Caco-2 (cell line): Measurements from ENCODE around the gene FAP. TPM values are rescaled to one million over a fixed set of nuclear protein-coding genes. Genes with fewer than 3 reads are reported as not detected.

ENCODE experiments used
- BruUV-seq: library from RNA; stranded (reverse); fragments of 400-500 nt; replicated peaks from 2 replicates; lab custom pipeline; 2021; lab: Mats Ljungman, UMichigan
- CTCF ChIA-PET: fragments of 300-600 bp; sonication (Branson Sonifier 250); formaldehyde crosslinking; loops from one replicate; lab custom pipeline; 2022; ENCODE audit warnings: antibody characterized with exemption; lab: Charles Lee
- POLR2A ChIA-PET: fragments of 300-600 bp; sonication (Branson Sonifier 250); formaldehyde crosslinking; loops from one replicate; lab custom pipeline; 2022; ENCODE audit warnings: antibody characterized with exemption; lab: Charles Lee
- DNase-seq, 2 experiments: peaks; one replicate each; pipeline versions ENCODE4 v3.0.0 to v3.0.0-alpha.2; 2020 to 2022
- H3K27me3 ChIP-seq: replicated peaks from 2 replicates; pipeline ENCODE4 v1.6.0; 2011; ENCODE audit warnings: low read length; ENCODE audit not compliant: control insufficient read depth, insufficient read depth
- H3K36me3 ChIP-seq: 2 replicates; pipeline ENCODE4 v1.5.1; 2011; ENCODE audit warnings: low read length; ENCODE audit not compliant: control insufficient read depth, insufficient read depth
- H3K4me1 ChIP-seq: fragments of 250-450 bp; sonication (Bioruptor Pico); 2 replicates; pipeline ENCODE4 v1.5.1; 2020; ENCODE audit warnings: mild to moderate bottlenecking
- H3K4me3 ChIP-seq: 2 replicates; pipeline ENCODE4 v1.5.1; 2011; ENCODE audit warnings: low read depth, mild to moderate bottlenecking, control low read depth, low read length
- H3K9me3 ChIP-seq: fragments of 250-450 bp; sonication (Bioruptor Pico); 2 replicates; pipeline ENCODE4 v1.5.1; 2020; ENCODE audit warnings: mild to moderate bottlenecking, moderate library complexity
- H3K27ac Mint-ChIP-seq: one replicate; pipeline ENCODE4 v1.8.0; 2022; ENCODE audit warnings: mixed read lengths; ENCODE audit not compliant: unreplicated experiment
- H3K27me3 Mint-ChIP-seq: one replicate; pipeline ENCODE4 v1.8.0; 2022; ENCODE audit warnings: mixed read lengths; ENCODE audit not compliant: insufficient read depth, unreplicated experiment
- H3K36me3 Mint-ChIP-seq: one replicate; pipeline ENCODE4 v1.8.0; 2022; ENCODE audit warnings: mild to moderate bottlenecking, mixed read lengths; ENCODE audit not compliant: insufficient read depth, unreplicated experiment
- H3K4me1 Mint-ChIP-seq: one replicate; pipeline ENCODE4 v1.8.0; 2022; ENCODE audit warnings: low read depth, mixed read lengths; ENCODE audit not compliant: unreplicated experiment
- H3K4me3 Mint-ChIP-seq: one replicate; pipeline ENCODE4 v1.8.0; 2022; ENCODE audit warnings: mild to moderate bottlenecking, moderate library complexity, mixed read lengths; ENCODE audit not compliant: unreplicated experiment
- H3K9me3 Mint-ChIP-seq: one replicate; pipeline ENCODE4 v1.8.0; 2022; ENCODE audit warnings: mixed read lengths; ENCODE audit not compliant: unreplicated experiment
- CTCF ChIP-seq, 2 experiments: fragments of 200-600 bp in 1 of 2; IDR thresholded peaks; 1 replicate in 1 of 2; 2 replicates in 1 of 2; pipeline versions ENCODE4 v1.5.1 to v1.8.0; 2011 to 2022; ENCODE audit warnings: antibody characterized with exemption in 1 of 2, control low read depth in 1 of 2, inconsistent platforms in 1 of 2, low read depth in 1 of 2, low read length in 1 of 2, mild to moderate bottlenecking in 1 of 2, moderate library complexity in 1 of 2; ENCODE audit not compliant: insufficient read depth in 1 of 2, severe bottlenecking in 1 of 2, unreplicated experiment in 1 of 2
- intact Hi-C: fragments of 100-400 bp; cut with micrococcal nuclease; formaldehyde crosslinking; loops from one replicate; pipeline ENCODE4 v1.10.0; 2022; ENCODE audit not compliant: unreplicated experiment
- total RNA-seq: library from RNA; stranded (reverse); gene quantifications from 2 replicates; pipeline ENCODE4 v1.2.3, GENCODE V29; 2022

The FAP gene
- total RNA-seq, 1 experiment from 2014 or later = not detected

- Mint-ChIP-seq H3K27ac (no peak overlapping the region), H3K27me3 (no peaks in the 10 kb centered on the region), H3K4me1 (no peaks in the 10 kb centered on the region), H3K9me3 (no peaks in the 10 kb centered on the region), H3K4me3 (no peak overlapping the region), H3K36me3 (no peaks in the 10 kb centered on the region)
- Histone ChIP-seq H3K27me3 (no peaks in the 10 kb centered on the region), H3K4me1 (no peaks in the 10 kb centered on the region), H3K9me3 (no peaks in the 10 kb centered on the region), H3K36me3 (no peaks in the 10 kb centered on the region), H3K4me3 (no peak overlapping the region)
- BruUV-seq = no TSS peak
- no peak for TF ChIP-seq CTCF (IDR thresholded peaks at IDR 0.05; ENCODE audit: insufficient read depth in 1 of 2, low read depth in 1 of 2, low read length in 1 of 2, severe bottlenecking in 1 of 2, unreplicated experiment in 1 of 2)
- DNase-seq = no peak
- CTCF ChIA-PET = no interaction called here
- POLR2A ChIA-PET = interaction anchor here (0.6 kb wide), 1 partner anchor 30 kb away, joined by 3 read pairs; no protein-coding TSS in a partner anchor
- intact Hi-C loops = no loop called here
Measured at GRCh38 chr2:162172802-162173370, 70.4 kb downstream of the FAP start.

- Mint-ChIP-seq H3K27me3 (peaks cover 6% of the 10 kb centered on the region), H3K4me1 (no peaks in the 10 kb centered on the region), H3K4me3 (no peak overlapping the region), H3K9me3 (no peaks in the 10 kb centered on the region), H3K36me3 (no peaks in the 10 kb centered on the region), H3K27ac (no peak overlapping the region)
- no TSS peak for BruUV-seq
- Histone ChIP-seq H3K9me3 (no peaks in the 10 kb centered on the region), H3K4me1 (no peaks in the 10 kb centered on the region; the same call in 1 of the 2 replicates), H3K4me3 (no peak overlapping the region), H3K27me3 (no peaks in the 10 kb centered on the region), H3K36me3 (no peaks in the 10 kb centered on the region)
- intact Hi-C loops = no loop called here
- no peak for DNase-seq
- TF ChIP-seq CTCF (IDR thresholded peaks at IDR 0.05; ENCODE audit: insufficient read depth in 1 of 2, low read depth in 1 of 2, low read length in 1 of 2, severe bottlenecking in 1 of 2, unreplicated experiment in 1 of 2) = no peak
- POLR2A ChIA-PET = no interaction called here
- CTCF ChIA-PET = no interaction called here
Measured at GRCh38 chr2:162166745-162167144, 76.5 kb downstream of the FAP start.

GRCh38 chr2:162166174-162166573 is 77.1 kb downstream of the FAP start:
- ChIA-PET POLR2A (no interaction called here), CTCF (interaction anchor here (0.8 kb wide), 1 partner anchor 12 kb away, joined by 3 read pairs; no protein-coding TSS in a partner anchor)
- no peaks in the 10 kb centered on the region for H3K36me3 ChIP-seq
- no peaks in the 10 kb centered on the region for H3K9me3 ChIP-seq
- no peak overlapping the region for H3K4me3 ChIP-seq
- H3K4me1 Mint-ChIP-seq = no peaks in the 10 kb centered on the region
- intact Hi-C loops = no loop called here
- H3K27me3 Mint-ChIP-seq = peaks cover 6% of the 10 kb centered on the region
- no peak overlapping the region for H3K4me3 Mint-ChIP-seq
- DNase-seq = no peak
- no peak overlapping the region for H3K27ac Mint-ChIP-seq
- no peaks in the 10 kb centered on the region for H3K9me3 Mint-ChIP-seq
- H3K4me1 ChIP-seq = no peaks in the 10 kb centered on the region; the same call in 1 of the 2 replicates
- no peak for TF ChIP-seq CTCF (IDR thresholded peaks at IDR 0.05; ENCODE audit: insufficient read depth in 1 of 2, low read depth in 1 of 2, low read length in 1 of 2, severe bottlenecking in 1 of 2, unreplicated experiment in 1 of 2)
- no peaks in the 10 kb centered on the region for H3K36me3 Mint-ChIP-seq
- no peaks in the 10 kb centered on the region for H3K27me3 ChIP-seq
- no TSS peak for BruUV-seq
